Measurements from ENCODE around the gene NFIX. TPM values are rescaled to one million over a fixed set of nuclear protein-coding genes. Genes with fewer than 3 reads are reported as not detected.

NFIX gene
- total and polyA plus RNA-seq, 9 of the 15 experiments (the other 6 are each of a cell fraction or from before 2014, with no cell fraction given) = 0.28 to 26.8 (median 5.4) TPM

DNA sequence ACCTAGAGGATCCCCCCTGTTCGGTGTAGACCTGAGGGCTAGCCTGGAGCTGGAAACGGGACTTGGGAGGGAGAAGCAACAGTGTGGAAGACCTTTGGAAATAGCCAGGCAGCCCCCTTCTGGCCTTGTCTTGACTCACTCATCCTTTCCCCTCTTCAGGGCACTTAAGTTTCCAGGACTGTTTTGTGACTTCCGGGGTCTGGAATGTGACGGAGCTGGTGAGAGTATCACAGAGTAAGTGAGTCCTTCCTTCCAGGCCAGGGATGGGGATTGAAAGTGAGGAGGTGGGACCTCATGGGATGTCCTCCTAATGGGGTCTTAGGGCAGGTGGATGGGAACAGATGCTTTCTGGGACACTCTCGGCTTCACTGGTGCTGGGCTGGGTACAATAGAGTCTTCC, 78.0 kb downstream of the NFIX start:
- H4K20me1 ChIP-seq (replicated peaks; ENCODE audit: control insufficient read depth, insufficient read depth, low read length) = no peaks in the 10 kb centered on the region
- peaks cover 37% of the 10 kb centered on the region; the same call in 2 of the 3 replicates for H3K36me3 ChIP-seq (ENCODE audit: control insufficient read depth, insufficient read depth, low read length)
- no peak overlapping the region for H3K9ac ChIP-seq (ENCODE audit: insufficient read depth in 1 of 2, low read depth in 2 of 2, low read length in 2 of 2)
- no peak overlapping the region for H3K27ac ChIP-seq (ENCODE audit: extremely low read depth, low read depth, low read length)
- no peak overlapping the region for H3K4me3 ChIP-seq
- no peak overlapping the region for H3K4me2 ChIP-seq (ENCODE audit: insufficient read depth, low read length)
- intact Hi-C loops (cut with micrococcal nuclease) = no loop called here
- DNase-seq (ENCODE audit: extremely low read depth in 1 of 4, low spot score in 3 of 4) = no peak
- peak; percentile 56 for FAIRE-seq
- no peaks in the 10 kb centered on the region for H3K9me3 ChIP-seq (replicated peaks; ENCODE audit: control insufficient read depth, insufficient read depth, low read depth, low read length)
- H3K27me3 ChIP-seq (ENCODE audit: control insufficient read depth in 2 of 2, insufficient read depth in 2 of 2, low read length in 2 of 2) = no peaks in the 10 kb centered on the region
- 88% methylated on average over 5 of the region's 5 CpGs for WGBS (ENCODE audit: insufficient coverage, low coverage, missing lambda C conversion rate)
- H2AFZ ChIP-seq (ENCODE audit: low read depth, low read length) = no peak overlapping the region
- in situ Hi-C loops (cut with MboI) = no loop called here
- peaks cover 5% of the 10 kb centered on the region for H3K9me1 ChIP-seq (ENCODE audit: control insufficient read depth, insufficient read depth, low read length)
- BruUV-seq (replicated peaks) = no TSS peak
- TF ChIP-seq RAD51 (IDR thresholded peaks at IDR 0.05; ENCODE audit: borderline replicate concordance, low read depth) (no peak), ATF7 (IDR thresholded peaks at IDR 0.05) (no peak), PTRF (tag; IDR thresholded peaks at IDR 0.05) (no peak), ZNF830 (CRISPR knock-in tag; IDR thresholded peaks at IDR 0.05) (no peak), ZNF224 (CRISPR knock-in tag; IDR thresholded peaks at IDR 0.05) (no peak), GATAD2B (IDR thresholded peaks at IDR 0.05; ENCODE audit: borderline replicate concordance) (no peak), ZNF699 (CRISPR knock-in tag; IDR thresholded peaks at IDR 0.05; ENCODE audit: insufficient replicate concordance) (no peak), L3MBTL2 (IDR thresholded peaks at IDR 0.05) (no peak), GABPB2 (CRISPR knock-in tag; conservative IDR thresholded peaks at IDR 0.05) (no peak), SMAD2 (IDR thresholded peaks at IDR 0.05; ENCODE audit: low read depth, low read length) (no peak), BRD9 (IDR thresholded peaks at IDR 0.05; ENCODE audit: low read depth, partially characterized antibody) (no peak), ZKSCAN1 (IDR thresholded peaks at IDR 0.05; ENCODE audit: low read depth, low read length) (no peak)
- TF ChIP-seq, protein P1, sequence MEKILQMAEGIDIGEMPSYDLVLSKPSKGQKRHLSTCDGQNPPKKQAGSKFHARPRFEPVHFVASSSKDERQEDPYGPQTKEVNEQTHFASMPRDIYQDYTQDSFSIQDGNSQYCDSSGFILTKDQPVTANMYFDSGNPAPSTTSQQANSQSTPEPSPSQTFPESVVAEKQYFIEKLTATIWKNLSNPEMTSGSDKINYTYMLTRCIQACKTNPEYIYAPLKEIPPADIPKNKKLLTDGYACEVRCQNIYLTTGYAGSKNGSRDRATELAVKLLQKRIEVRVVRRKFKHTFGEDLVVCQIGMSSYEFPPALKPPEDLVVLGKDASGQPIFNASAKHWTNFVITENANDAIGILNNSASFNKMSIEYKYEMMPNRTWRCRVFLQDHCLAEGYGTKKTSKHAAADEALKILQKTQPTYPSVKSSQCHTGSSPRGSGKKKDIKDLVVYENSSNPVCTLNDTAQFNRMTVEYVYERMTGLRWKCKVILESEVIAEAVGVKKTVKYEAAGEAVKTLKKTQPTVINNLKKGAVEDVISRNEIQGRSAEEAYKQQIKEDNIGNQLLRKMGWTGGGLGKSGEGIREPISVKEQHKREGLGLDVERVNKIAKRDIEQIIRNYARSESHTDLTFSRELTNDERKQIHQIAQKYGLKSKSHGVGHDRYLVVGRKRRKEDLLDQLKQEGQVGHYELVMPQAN (IDR thresholded peaks at IDR 0.05; ENCODE audit: borderline replicate concordance) = no peak
- TF ChIP-seq, protein P2, sequence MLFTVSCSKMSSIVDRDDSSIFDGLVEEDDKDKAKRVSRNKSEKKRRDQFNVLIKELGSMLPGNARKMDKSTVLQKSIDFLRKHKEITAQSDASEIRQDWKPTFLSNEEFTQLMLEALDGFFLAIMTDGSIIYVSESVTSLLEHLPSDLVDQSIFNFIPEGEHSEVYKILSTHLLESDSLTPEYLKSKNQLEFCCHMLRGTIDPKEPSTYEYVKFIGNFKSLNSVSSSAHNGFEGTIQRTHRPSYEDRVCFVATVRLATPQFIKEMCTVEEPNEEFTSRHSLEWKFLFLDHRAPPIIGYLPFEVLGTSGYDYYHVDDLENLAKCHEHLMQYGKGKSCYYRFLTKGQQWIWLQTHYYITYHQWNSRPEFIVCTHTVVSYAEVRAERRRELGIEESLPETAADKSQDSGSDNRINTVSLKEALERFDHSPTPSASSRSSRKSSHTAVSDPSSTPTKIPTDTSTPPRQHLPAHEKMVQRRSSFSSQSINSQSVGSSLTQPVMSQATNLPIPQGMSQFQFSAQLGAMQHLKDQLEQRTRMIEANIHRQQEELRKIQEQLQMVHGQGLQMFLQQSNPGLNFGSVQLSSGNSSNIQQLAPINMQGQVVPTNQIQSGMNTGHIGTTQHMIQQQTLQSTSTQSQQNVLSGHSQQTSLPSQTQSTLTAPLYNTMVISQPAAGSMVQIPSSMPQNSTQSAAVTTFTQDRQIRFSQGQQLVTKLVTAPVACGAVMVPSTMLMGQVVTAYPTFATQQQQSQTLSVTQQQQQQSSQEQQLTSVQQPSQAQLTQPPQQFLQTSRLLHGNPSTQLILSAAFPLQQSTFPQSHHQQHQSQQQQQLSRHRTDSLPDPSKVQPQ (CRISPR knock-in tag; IDR thresholded peaks at IDR 0.05; ENCODE audit: borderline replicate concordance) = no peak
- TF ChIP-seq, protein P3, sequence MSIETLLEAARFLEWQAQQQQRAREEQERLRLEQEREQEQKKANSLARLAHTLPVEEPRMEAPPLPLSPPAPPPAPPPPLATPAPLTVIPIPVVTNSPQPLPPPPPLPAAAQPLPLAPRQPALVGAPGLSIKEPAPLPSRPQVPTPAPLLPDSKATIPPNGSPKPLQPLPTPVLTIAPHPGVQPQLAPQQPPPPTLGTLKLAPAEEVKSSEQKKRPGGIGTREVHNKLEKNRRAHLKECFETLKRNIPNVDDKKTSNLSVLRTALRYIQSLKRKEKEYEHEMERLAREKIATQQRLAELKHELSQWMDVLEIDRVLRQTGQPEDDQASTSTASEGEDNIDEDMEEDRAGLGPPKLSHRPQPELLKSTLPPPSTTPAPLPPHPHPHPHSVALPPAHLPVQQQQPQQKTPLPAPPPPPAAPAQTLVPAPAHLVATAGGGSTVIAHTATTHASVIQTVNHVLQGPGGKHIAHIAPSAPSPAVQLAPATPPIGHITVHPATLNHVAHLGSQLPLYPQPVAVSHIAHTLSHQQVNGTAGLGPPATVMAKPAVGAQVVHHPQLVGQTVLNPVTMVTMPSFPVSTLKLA (conservative IDR thresholded peaks at IDR 0.05) = no peak
- CTCF ChIA-PET (ENCODE audit: low intra/inter-chr PET ratio) = no interaction called here
- H3K4me1 ChIP-seq (replicated peaks in 1 of 2; ENCODE audit: control insufficient read depth in 2 of 2, insufficient read depth in 2 of 2, low read length in 2 of 2) = peaks cover 40 to 80% of the 10 kb centered on the region in 2 experiments
- peaks cover 19% of the 10 kb centered on the region; the same call in 2 of the 3 replicates for H3K79me2 ChIP-seq (ENCODE audit: control insufficient read depth, insufficient read depth, low read length)
- no peak for ATAC-seq
- POLR2A ChIA-PET = interaction anchor here (0.6 to 1.5 kb wide), 4 partner anchors 15 to 82 kb away, joined by 3 to 5 read pairs (median 4); no protein-coding TSS in a partner anchor
